ENCODE measurements around the gene CARD11.
"Not testable (repeated sequence)": the region's sequence is repeated elsewhere in the genome, so short reads cannot be mapped to it uniquely, and the experiment has no call there.

CARD11 gene

GRCh38 chr7:2959103-2959680, 84.5 kb downstream of the CARD11 start:
- DNase-seq = no peak

- no peak for DNase-seq
These were observed 85.1 kb downstream of the CARD11 start for GRCh38 chr7:2958416-2959102.

GRCh38 chr7:2957369-2957727, 86.3 kb downstream of the CARD11 start:
- DNase-seq = not testable (repeated sequence)

GRCh38 chr7:2956526-2957368, 86.9 kb downstream of the CARD11 start:
- DNase-seq = no peak

GRCh38 chr7:2956076-2956475, 87.6 kb downstream of the CARD11 start:
- no peak for DNase-seq

GRCh38 chr7:2955269-2955668, 88.4 kb downstream of the CARD11 start:
- DNase-seq = no peak

GRCh38 chr7:2954433-2954853, 89.2 kb downstream of the CARD11 start:
- DNase-seq = no peak

GRCh38 chr7:2953588-2954407, 89.9 kb downstream of the CARD11 start:
- no peak for DNase-seq

GRCh38 chr7:2953099-2953498, 90.6 kb downstream of the CARD11 start:
- no peak for DNase-seq

- no peak for DNase-seq
These were observed 91.4 kb downstream of the CARD11 start for GRCh38 chr7:2952316-2952715.

- DNase-seq = no peak
These were observed 93.1 kb downstream of the CARD11 start for GRCh38 chr7:2950578-2950977.

- DNase-seq = no peak
These were observed 94.9 kb downstream of the CARD11 start for GRCh38 chr7:2948749-2949148.

- no peak for DNase-seq
These were observed 96.4 kb downstream of the CARD11 start for GRCh38 chr7:2947058-2947780.

GRCh38 chr7:2945171-2945570, 98.5 kb downstream of the CARD11 start:
- DNase-seq = no peak

- no peak for DNase-seq
These were observed 98.9 kb downstream of the CARD11 start for GRCh38 chr7:2944739-2945138.

GRCh38 chr7:2943851-2944601, 99.6 kb downstream of the CARD11 start:
- DNase-seq = no peak

GRCh38 chr7:2941216-2941859, 102.3 kb downstream of the CARD11 start:
- no peak for DNase-seq

GRCh38 chr7:2940466-2940865, 103.2 kb downstream of the CARD11 start:
- DNase-seq = no peak

- DNase-seq = no peak
These were observed 104.3 kb downstream of the CARD11 start for GRCh38 chr7:2939193-2939885.

- DNase-seq = no peak
These were observed 105.0 kb downstream of the CARD11 start for GRCh38 chr7:2938514-2939192.

Measured in NCI-H82 (cell line).